ENCODE measurements around the gene OR13H1. TPM values are rescaled to one million over a fixed set of nuclear protein-coding genes. Genes with fewer than 3 reads are reported as not detected.
"Not testable (repeated sequence)": the region's sequence is repeated elsewhere in the genome, so short reads cannot be mapped to it uniquely, and the experiment has no call there.

Gene OR13H1
- not detected for total RNA-seq

DNA sequence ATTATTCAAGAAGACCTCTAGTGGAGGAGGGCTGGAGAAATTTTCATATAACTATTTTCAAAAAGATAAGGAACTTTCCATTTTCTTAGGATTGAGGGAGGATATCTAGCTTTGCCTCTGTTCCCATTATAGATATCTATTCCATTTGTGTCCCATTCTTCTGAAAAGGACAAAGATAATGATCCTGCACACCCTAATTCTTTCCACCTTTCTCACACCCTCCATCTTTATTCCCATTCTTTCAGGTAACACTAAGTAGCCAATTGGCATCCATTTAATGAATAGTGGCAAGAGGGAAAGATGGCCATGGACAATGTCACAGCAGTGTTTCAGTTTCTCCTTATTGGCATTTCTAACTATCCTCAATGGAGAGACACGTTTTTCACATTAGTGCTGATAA lies at the start of gene OR13H1:
Gene OR13H1 (plus strand): TSS at position 301 of the 400 bp plus-strand sequence. CDS start 0 bp downstream, at position 301.
- FAIRE-seq (no peak), DNase-seq (ENCODE audit: low spot score in 2 of 2) (no peak)

GRCh38 chrX:131501556-131501955 lies 42.3 kb upstream of the OR13H1 start:
- DNase-seq (ENCODE audit: low spot score in 2 of 2); FAIRE-seq: not testable (repeated sequence)

GRCh38 chrX:131513159-131513914 lies 30.5 kb upstream of the OR13H1 start:
- DNase-seq (ENCODE audit: low spot score in 2 of 2) (no peak), FAIRE-seq (no peak)

DNA sequence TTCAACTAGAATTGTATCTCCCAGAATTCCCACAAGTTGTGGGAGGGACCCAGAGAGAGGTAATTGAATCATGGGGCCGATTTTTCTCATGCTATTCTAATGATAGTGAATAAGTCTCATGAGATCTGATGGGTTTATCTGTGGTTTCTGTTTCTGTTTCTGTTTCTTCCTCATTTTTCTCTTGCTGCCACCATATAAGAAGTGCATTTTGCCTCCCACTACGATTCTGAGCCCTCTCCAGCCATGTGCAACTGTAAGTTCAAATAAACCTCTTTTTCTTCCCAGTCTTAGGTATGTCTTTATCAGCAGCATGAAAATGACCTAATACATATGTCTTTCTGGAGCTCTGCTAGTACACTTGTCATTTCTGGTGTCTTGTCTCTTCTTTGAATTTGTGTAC lies 22.1 kb upstream of the OR13H1 start:
- FAIRE-seq (no peak), DNase-seq (ENCODE audit: low spot score in 2 of 2) (no peak)

DNA sequence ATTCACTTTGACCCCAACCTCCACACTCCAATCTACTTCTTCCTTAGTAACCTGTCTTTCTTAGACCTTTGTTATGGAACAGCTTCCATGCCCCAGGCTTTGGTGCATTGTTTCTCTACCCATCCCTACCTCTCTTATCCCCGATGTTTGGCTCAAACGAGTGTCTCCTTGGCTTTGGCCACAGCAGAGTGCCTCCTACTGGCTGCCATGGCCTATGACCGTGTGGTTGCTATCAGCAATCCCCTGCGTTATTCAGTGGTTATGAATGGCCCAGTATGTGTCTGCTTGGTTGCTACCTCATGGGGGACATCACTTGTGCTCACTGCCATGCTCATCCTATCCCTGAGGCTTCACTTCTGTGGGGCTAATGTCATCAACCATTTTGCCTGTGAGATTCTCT lies 344 bp downstream of the OR13H1 start:
- DNase-seq (ENCODE audit: low spot score in 2 of 2) (no peak), FAIRE-seq (no peak)

DNA sequence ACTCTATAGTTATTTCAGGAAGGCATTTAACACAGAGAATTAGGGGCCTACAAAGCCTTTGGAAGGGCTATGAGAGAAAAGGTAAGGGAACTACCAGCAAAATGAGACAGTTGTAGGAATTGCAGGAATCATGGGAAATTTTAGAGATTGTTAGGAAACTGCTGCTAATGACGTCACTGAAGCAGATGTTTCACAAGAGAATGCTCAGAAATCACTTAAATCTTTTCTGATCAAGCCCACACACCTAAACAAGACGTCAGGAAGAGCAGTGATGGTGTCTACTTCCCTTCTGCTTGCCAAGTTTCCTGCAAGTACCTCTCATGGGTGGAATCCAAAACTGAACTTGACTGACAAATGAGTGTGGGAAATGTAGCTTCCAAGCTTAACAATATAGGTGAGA lies 5.1 kb downstream of the OR13H1 start:
- no peak for FAIRE-seq
- DNase-seq (ENCODE audit: low spot score in 2 of 2), result no peak

- not testable (repeated sequence) for DNase-seq (ENCODE audit: low spot score in 2 of 2); FAIRE-seq
Measured at GRCh38 chrX:131552453-131552852, 8.6 kb downstream of the OR13H1 start.

- FAIRE-seq, result no peak
- no peak for DNase-seq (ENCODE audit: low spot score in 2 of 2)
Measured at GRCh38 chrX:131558562-131558961, 14.7 kb downstream of the OR13H1 start.

DNA sequence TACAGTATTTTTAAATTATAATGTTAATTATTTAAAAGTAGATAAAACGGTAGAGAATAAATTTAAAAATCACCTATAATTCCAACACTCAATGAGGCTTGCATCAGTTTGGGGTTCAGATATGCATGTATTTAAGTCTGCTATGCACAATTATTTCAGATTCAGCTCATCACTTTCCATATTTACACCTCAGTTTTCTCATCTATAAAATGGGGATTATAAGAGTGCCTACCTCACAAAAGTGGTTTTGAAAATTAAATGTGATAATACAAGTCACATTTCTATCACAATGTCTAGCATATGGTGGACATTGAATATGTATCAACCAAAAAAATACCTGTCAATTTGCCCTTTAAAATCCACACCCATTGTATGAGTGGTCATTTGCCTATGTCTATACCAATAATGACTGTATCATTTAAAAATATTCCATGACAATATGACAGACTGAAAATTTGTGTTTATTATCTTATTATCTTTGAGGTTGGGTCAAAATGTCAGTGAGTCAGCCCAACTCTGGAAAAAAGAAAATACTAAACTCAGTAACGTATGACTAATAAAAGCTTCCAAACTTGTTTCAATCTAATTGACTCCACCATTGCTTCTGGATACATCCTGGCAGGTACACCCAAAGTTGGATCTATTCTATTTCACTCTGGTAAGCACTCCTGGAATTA lies 20.8 kb downstream of the OR13H1 start:
- DNase-seq (ENCODE audit: low spot score in 2 of 2) (no peak), FAIRE-seq (no peak)

GRCh38 chrX:131565909-131566308 lies 22.0 kb downstream of the OR13H1 start:
- no peak for DNase-seq (ENCODE audit: low spot score in 2 of 2)
- no peak for FAIRE-seq

GRCh38 chrX:131571348-131571747 lies 27.5 kb downstream of the OR13H1 start:
- DNase-seq (ENCODE audit: low spot score in 2 of 2) (no peak), FAIRE-seq (no peak)

DNA sequence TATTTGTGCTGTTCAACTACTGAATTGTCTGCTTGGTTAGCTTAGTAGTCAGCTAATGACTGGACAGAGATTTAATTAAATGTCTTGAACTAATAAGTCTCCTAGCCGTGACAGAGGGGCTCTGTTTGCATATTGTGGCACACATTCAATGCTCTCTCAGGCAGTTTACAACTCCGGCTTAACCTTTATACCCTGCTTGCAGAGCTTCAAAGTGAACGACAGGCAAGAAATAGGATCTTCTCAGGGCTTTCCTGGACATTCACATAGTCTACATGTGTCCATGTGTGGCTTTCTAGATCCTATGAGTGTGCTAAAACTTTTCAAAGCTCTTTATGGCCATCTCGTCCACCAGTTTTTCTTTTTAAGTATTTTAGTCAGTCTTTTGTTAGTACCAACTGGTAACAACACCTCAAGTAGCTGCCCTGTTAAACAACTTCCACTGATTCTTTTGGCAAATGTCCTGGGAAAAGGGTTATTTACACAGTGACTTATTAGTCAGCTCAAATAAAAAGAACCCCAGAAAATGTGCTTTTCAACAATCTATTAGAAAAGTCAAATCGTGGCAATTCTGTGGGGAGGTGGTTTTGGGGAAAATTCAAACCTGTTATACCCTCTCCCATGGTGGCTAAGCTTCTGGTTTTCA lies 28.6 kb downstream of the OR13H1 start:
- FAIRE-seq, result no peak
- no peak for DNase-seq (ENCODE audit: low spot score in 2 of 2)

- DNase-seq (ENCODE audit: low spot score in 2 of 2) (no peak), FAIRE-seq (no peak)
Measured at GRCh38 chrX:131577413-131577812, 33.5 kb downstream of the OR13H1 start.

GRCh38 chrX:131577999-131578734 lies 34.3 kb downstream of the OR13H1 start:
- FAIRE-seq, result no peak
- no peak for DNase-seq (ENCODE audit: low spot score in 2 of 2)

- not testable (repeated sequence) for FAIRE-seq; DNase-seq (ENCODE audit: low spot score in 2 of 2)
Measured at GRCh38 chrX:131578735-131579367, 35.0 kb downstream of the OR13H1 start.

GRCh38 chrX:131588995-131589394 lies 45.1 kb downstream of the OR13H1 start:
- FAIRE-seq, result no peak
- DNase-seq (ENCODE audit: low spot score in 2 of 2), result no peak
